DND-41 (cell line): ENCODE results near the gene FAM135A.

Experiments used
- ATAC-seq: fragments of 200-7000 bp; cut with Tn5 transposase; 3 replicates; pipeline ENCODE4 v1.9.1; 2021; ENCODE audit warnings: low read depth; ENCODE audit not compliant: insufficient read depth
- DNase-seq: peaks from one replicate; pipeline ENCODE4 v3.0.0-alpha.2; 2020
- H2AFZ ChIP-seq: 2 replicates; pipeline ENCODE4 v1.6.0; 2012; ENCODE audit warnings: low read depth, low read length
- H3K27ac ChIP-seq: 2 replicates; pipeline ENCODE4 v1.5.1; 2012; ENCODE audit warnings: low read length, inconsistent platforms
- H3K27me3 ChIP-seq: fragments of 200-600 bp; sonication (generic); 2 replicates; pipeline ENCODE4 v1.6.0; 2012; ENCODE audit warnings: low read length, mild to moderate bottlenecking, inconsistent platforms; ENCODE audit not compliant: insufficient read depth, poor library complexity
- H3K36me3 ChIP-seq: 2 replicates; pipeline ENCODE4 v1.5.1; 2012; ENCODE audit warnings: low read length, inconsistent platforms; ENCODE audit not compliant: insufficient read depth
- H3K4me1 ChIP-seq: 2 replicates; pipeline ENCODE4 v1.5.1; 2012; ENCODE audit warnings: mild to moderate bottlenecking, low read length; ENCODE audit not compliant: insufficient read depth
- H3K4me2 ChIP-seq: 2 replicates; pipeline ENCODE4 v1.6.0; 2012; ENCODE audit warnings: mild to moderate bottlenecking, moderate library complexity, low read length, inconsistent platforms; ENCODE audit not compliant: insufficient read depth
- H3K4me3 ChIP-seq, 2 experiments: fragments of 200-600 bp in 1 of 2; shearing (Covaris generic) in 1 of 2; 2 replicates each; pipeline ENCODE4 v1.5.1; 2012 to 2016; ENCODE audit warnings: inconsistent platforms in 2 of 2, low read length in 2 of 2, mild to moderate bottlenecking in 2 of 2, low read depth in 1 of 2, moderate library complexity in 1 of 2
- H3K79me2 ChIP-seq: 2 replicates; pipeline ENCODE4 v1.6.0; 2012; ENCODE audit warnings: low read length, inconsistent platforms; ENCODE audit not compliant: insufficient read depth
- H3K9ac ChIP-seq: 2 replicates; pipeline ENCODE4 v1.6.0; 2012; ENCODE audit warnings: low read depth, mild to moderate bottlenecking, inconsistent platforms, low read length, moderate library complexity
- H3K9me3 ChIP-seq: 2 replicates; pipeline ENCODE4 v1.5.1; 2012; ENCODE audit warnings: low read length, moderate library complexity, mild to moderate bottlenecking, inconsistent platforms; ENCODE audit not compliant: insufficient read depth, severe bottlenecking
- H4K20me1 ChIP-seq: 2 replicates; pipeline ENCODE4 v1.6.0; 2012; ENCODE audit warnings: low read length; ENCODE audit not compliant: insufficient read depth
- EZH2 ChIP-seq: IDR thresholded peaks from 3 replicates; pipeline ENCODE4 v1.6.1; 2012; ENCODE audit warnings: borderline replicate concordance, low read depth, mild to moderate bottlenecking, moderate library complexity, low read length, inconsistent platforms; ENCODE audit not compliant: severe bottlenecking
- TF ChIP-seq, protein P1 (sequence below): IDR thresholded peaks from 2 replicates; pipeline ENCODE4 v1.5.1; 2012; ENCODE audit warnings: borderline replicate concordance, low read length, moderate library complexity, mild to moderate bottlenecking; ENCODE audit not compliant: poor library complexity, severe bottlenecking; ENCODE audit errors: extremely low read depth

The FAM135A gene

DNA sequence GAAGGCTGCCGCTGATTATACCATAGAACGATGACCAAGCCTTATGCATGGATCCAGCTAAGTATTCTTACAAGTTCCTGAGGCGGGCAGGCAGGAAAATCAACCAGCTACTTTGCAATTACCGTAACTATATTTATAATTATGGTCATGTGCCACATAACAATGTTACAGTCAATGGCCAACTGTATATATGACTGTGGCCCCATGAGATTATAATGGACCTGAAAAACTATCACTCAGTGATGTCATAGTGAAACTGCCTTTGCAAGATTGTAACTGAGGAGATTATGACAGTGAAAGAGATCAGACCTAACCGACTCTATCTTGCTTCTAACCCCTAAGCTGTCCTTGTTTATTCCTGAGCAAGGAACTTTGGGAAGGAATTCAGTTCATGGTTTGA is 33.1 kb upstream of the FAM135A start:
- Histone ChIP-seq H3K9ac (no peak overlapping the region), H3K4me1 (no peaks in the 10 kb centered on the region), H3K36me3 (no peaks in the 10 kb centered on the region), H3K9me3 (no peaks in the 10 kb centered on the region), H3K4me2 (no peak overlapping the region), H3K79me2 (no peaks in the 10 kb centered on the region), H4K20me1 (no peaks in the 10 kb centered on the region), H3K27ac (no peak overlapping the region), H3K27me3 (no peaks in the 10 kb centered on the region), H3K4me3 (no peak overlapping the region), H2AFZ (no peak overlapping the region)
- DNase-seq: no peak
- no peak for ATAC-seq
- no peak for TF ChIP-seq EZH2
- TF ChIP-seq, protein P1, sequence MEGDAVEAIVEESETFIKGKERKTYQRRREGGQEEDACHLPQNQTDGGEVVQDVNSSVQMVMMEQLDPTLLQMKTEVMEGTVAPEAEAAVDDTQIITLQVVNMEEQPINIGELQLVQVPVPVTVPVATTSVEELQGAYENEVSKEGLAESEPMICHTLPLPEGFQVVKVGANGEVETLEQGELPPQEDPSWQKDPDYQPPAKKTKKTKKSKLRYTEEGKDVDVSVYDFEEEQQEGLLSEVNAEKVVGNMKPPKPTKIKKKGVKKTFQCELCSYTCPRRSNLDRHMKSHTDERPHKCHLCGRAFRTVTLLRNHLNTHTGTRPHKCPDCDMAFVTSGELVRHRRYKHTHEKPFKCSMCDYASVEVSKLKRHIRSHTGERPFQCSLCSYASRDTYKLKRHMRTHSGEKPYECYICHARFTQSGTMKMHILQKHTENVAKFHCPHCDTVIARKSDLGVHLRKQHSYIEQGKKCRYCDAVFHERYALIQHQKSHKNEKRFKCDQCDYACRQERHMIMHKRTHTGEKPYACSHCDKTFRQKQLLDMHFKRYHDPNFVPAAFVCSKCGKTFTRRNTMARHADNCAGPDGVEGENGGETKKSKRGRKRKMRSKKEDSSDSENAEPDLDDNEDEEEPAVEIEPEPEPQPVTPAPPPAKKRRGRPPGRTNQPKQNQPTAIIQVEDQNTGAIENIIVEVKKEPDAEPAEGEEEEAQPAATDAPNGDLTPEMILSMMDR: no peak

DNA sequence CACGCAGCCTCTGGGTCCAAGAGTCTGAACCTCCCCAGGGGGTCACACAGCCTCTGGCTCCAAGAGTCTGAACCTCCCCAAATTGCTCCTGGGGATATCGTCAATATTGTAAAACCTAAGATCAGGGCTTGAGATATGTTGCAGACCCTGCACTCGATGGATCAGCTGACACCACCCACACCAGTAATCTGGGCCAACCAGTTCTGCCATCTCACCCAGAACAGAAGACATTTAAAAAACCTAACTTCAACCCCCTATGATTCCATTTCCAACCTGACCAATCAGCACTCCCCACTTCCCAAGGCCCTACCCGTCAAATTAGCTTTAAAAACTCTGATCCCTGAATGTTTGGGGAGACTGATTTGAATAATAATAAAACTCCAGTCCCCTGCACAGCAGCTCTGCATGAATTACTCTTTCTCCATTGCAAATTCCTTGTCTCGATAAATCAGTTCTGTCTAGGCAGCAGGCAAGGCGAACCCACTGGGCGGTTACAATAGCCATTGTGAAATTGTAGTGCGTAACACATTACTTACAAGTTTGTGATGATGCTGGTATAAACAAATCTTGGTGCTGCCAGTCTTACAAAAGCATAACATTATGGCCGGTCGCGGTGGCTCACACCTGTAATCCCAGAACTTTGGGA is 32.4 kb upstream of the FAM135A start:
- no peaks in the 10 kb centered on the region for H4K20me1 ChIP-seq
- H3K9ac ChIP-seq: no peak overlapping the region

DNA sequence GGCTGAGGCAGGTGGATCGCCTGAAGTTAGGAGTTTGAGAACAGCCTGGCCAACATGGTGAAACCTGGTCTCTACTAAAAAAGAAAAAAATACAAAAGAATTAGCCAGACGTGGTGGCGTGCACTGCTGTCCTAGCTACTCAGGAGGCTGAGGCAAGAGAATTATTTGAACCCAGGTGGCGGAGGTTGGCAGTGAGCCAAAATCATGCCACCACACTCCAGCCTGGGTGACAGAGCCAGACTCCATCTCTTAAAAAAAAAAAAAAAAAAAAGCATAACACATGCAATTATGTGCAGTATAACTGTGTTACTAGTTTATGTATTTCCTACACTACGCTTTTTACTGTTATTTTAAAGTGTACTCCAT is 31.9 kb upstream of the FAM135A start:
- ATAC-seq (no peak), DNase-seq (peak; percentile 10)
- Histone ChIP-seq H3K9ac (no peak overlapping the region), H3K9me3 (no peaks in the 10 kb centered on the region), H3K4me2 (no peak overlapping the region), H4K20me1 (no peaks in the 10 kb centered on the region), H3K27me3 (no peaks in the 10 kb centered on the region), H3K4me3 (no peak overlapping the region), H3K4me1 (no peaks in the 10 kb centered on the region), H3K79me2 (no peaks in the 10 kb centered on the region), H3K27ac (no peak overlapping the region), H3K36me3 (no peaks in the 10 kb centered on the region), H2AFZ (no peak overlapping the region)
- no peak for TF ChIP-seq EZH2
- TF ChIP-seq, protein P1: no peak

More for the DNA sequence above, 32.4 kb upstream of the FAM135A start:
- no peak overlapping the region for H3K4me2 ChIP-seq
- no peaks in the 10 kb centered on the region for H3K4me1 ChIP-seq
- TF ChIP-seq EZH2: no peak
- TF ChIP-seq, protein P1: no peak
- ATAC-seq (no peak), DNase-seq (no peak)
- no peaks in the 10 kb centered on the region for H3K27me3 ChIP-seq
- no peak overlapping the region for H3K27ac ChIP-seq
- no peak overlapping the region for H3K4me3 ChIP-seq
- no peaks in the 10 kb centered on the region for H3K9me3 ChIP-seq
- H3K36me3 ChIP-seq: no peaks in the 10 kb centered on the region
- no peak overlapping the region for H2AFZ ChIP-seq
- no peaks in the 10 kb centered on the region for H3K79me2 ChIP-seq

DNA sequence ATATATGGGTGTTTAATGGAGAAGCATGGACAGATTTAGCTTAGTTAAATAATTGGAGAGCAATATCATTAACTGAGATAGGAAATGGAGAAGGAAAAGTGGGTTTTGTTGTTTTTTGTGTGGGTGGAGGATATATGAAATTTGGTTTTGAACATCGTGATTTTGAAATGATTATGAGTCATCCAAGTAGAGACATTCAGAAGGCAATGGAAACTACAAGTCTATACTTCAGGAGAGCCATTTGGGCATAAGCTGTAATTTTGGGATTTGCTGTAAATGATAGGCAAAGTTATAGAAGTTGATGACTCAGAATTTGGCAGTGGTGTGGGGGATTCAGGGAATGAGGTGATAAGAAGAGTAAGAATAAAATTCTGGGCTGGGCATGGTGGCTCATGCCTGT is 27.4 kb upstream of the FAM135A start:
- TF ChIP-seq, protein P1: no peak
- no peak for TF ChIP-seq EZH2
- H3K79me2 ChIP-seq: no peaks in the 10 kb centered on the region
- no peak overlapping the region for H3K4me2 ChIP-seq
- H3K27me3 ChIP-seq: peaks cover 14% of the 10 kb centered on the region
- H3K4me1 ChIP-seq: no peaks in the 10 kb centered on the region
- H4K20me1 ChIP-seq: no peaks in the 10 kb centered on the region
- no peak overlapping the region for H3K4me3 ChIP-seq
- H3K9ac ChIP-seq: no peak overlapping the region
- DNase-seq: no peak
- H3K36me3 ChIP-seq: no peaks in the 10 kb centered on the region
- H3K9me3 ChIP-seq: no peaks in the 10 kb centered on the region
- H2AFZ ChIP-seq: no peak overlapping the region
- no peak overlapping the region for H3K27ac ChIP-seq
- ATAC-seq: no peak
